Measurements from ENCODE around the gene PDGFD.

Gene PDGFD

DNA sequence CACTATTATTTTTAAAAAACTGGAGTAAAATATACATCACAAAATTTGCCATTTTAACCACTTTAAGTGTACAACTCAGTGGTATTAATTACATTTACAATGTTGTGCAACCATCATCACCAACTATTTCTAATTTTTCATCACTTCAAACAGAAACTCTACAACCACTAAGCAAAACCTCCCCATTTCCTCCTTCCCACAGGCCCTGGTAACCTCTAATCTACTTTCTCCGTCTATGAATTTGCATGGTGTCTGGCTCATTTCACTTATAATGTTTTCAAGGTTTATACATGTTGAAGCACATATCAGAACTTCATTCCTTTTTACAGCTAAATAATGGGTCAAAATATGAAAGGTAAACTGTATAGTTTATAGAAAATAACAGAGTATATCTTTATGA lies 103.1 kb downstream of the PDGFD start:
- no peaks in the 10 kb centered on the region for H3K9me3 ChIP-seq (ENCODE audit: severe bottlenecking)
- H3K36me3 ChIP-seq = no peaks in the 10 kb centered on the region
- H3K27ac ChIP-seq = no peak overlapping the region
- H3K27me3 ChIP-seq (ENCODE audit: insufficient read depth, low read depth, severe bottlenecking) = no peaks in the 10 kb centered on the region
- DNase-seq = no peak
- TF ChIP-seq, protein P1, sequence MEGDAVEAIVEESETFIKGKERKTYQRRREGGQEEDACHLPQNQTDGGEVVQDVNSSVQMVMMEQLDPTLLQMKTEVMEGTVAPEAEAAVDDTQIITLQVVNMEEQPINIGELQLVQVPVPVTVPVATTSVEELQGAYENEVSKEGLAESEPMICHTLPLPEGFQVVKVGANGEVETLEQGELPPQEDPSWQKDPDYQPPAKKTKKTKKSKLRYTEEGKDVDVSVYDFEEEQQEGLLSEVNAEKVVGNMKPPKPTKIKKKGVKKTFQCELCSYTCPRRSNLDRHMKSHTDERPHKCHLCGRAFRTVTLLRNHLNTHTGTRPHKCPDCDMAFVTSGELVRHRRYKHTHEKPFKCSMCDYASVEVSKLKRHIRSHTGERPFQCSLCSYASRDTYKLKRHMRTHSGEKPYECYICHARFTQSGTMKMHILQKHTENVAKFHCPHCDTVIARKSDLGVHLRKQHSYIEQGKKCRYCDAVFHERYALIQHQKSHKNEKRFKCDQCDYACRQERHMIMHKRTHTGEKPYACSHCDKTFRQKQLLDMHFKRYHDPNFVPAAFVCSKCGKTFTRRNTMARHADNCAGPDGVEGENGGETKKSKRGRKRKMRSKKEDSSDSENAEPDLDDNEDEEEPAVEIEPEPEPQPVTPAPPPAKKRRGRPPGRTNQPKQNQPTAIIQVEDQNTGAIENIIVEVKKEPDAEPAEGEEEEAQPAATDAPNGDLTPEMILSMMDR (IDR thresholded peaks at IDR 0.05; ENCODE audit: low read depth, low read length) = no peak
- H3K4me3 ChIP-seq (ENCODE audit: low read depth, low read length) = no peak overlapping the region

DNA sequence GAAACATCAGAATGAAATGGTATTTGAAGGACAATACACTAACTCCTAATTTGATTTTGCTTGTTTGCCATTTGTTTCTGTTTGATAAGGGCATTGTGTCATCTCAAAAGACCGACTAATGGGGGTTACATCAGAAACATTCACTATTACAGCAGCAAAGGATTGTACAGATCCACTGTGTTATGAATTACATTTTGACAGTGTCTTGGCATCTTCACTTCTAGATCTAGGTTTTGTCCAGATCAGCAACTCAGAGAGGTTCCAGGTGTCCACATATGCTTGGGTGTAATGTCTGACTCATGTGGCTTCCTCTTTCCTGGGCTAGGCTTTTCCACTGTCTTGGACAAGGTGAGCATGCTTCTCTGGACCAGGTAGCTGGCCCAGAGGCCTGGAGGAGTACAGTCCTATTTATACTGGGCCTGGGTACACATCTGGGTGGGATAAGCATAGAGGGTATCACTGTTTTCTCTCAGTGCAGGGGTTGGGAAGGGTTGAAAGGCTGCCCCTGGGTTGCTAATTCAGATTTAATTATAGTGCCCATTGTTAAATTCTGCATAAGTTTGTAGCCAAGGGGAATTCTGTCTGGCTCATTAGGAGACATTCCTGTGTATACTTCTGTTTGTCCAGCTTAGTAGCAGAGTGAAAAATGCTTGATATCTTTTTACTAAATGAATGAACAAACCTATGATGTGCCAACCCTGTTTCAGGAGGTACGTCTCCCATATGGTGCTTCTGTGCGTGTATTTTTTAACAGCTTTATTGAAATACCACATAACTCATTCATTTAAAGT lies 103.7 kb downstream of the PDGFD start:
- Histone ChIP-seq H3K27me3 (ENCODE audit: insufficient read depth, low read depth, severe bottlenecking) (no peaks in the 10 kb centered on the region), H3K4me3 (ENCODE audit: low read depth, low read length) (no peak overlapping the region), H3K9me3 (ENCODE audit: severe bottlenecking) (no peaks in the 10 kb centered on the region), H3K36me3 (no peaks in the 10 kb centered on the region), H3K27ac (no peak overlapping the region)
- TF ChIP-seq, protein P1 (IDR thresholded peaks at IDR 0.05; ENCODE audit: low read depth, low read length) = no peak
- DNase-seq = no peak

DNA sequence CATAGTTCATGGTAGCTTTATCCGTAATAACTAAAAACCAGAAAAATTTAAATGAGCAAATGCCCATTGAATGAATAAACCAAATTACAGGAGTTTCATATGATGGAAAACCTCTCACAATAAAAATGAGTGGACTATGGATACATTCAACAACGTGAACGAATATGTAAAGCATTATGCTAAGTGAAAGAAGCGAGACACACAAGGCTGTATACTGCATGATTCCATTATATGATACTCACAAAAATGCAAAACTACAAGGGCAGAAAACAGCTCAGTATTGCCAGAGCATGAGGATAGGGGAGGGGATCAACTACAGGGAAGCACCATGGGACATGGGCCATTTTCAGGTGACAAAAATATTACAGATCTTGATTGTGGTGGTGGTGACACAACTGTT lies 105.3 kb downstream of the PDGFD start:
- DNase-seq = no peak

DNA sequence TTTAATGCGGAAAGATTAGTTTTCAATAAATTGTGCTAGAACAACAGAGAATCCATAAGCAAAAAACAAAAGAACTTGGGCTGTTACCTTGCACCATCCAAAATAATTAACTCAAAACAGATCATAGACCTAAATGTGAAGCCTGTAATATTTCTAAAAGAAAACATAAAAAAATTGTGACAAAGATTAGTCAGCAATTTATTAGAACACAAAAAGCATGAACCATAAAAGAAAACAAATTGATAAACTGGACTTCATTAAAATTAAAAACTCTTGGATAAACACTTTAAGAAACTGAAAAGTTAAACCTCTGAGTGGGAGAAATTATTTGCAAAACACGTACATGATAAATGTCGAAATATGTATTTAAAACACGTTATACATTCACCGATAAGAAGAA lies 106.0 kb downstream of the PDGFD start:
- Histone ChIP-seq H3K4me3 (ENCODE audit: low read depth, low read length) (no peak overlapping the region), H3K27me3 (ENCODE audit: insufficient read depth, low read depth, severe bottlenecking) (no peaks in the 10 kb centered on the region), H3K36me3 (no peaks in the 10 kb centered on the region), H3K27ac (no peak overlapping the region), H3K9me3 (ENCODE audit: severe bottlenecking) (no peaks in the 10 kb centered on the region)
- no peak for DNase-seq
- TF ChIP-seq, protein P1 (IDR thresholded peaks at IDR 0.05; ENCODE audit: low read depth, low read length) = no peak

More for the DNA sequence above, 105.3 kb downstream of the PDGFD start:
- no peaks in the 10 kb centered on the region for H3K36me3 ChIP-seq
- no peak overlapping the region for H3K4me3 ChIP-seq (ENCODE audit: low read depth, low read length)
- no peaks in the 10 kb centered on the region for H3K27me3 ChIP-seq (ENCODE audit: insufficient read depth, low read depth, severe bottlenecking)
- no peak overlapping the region for H3K27ac ChIP-seq
- H3K9me3 ChIP-seq (ENCODE audit: severe bottlenecking) = no peaks in the 10 kb centered on the region
- TF ChIP-seq, protein P1 (IDR thresholded peaks at IDR 0.05; ENCODE audit: low read depth, low read length) = no peak

DNA sequence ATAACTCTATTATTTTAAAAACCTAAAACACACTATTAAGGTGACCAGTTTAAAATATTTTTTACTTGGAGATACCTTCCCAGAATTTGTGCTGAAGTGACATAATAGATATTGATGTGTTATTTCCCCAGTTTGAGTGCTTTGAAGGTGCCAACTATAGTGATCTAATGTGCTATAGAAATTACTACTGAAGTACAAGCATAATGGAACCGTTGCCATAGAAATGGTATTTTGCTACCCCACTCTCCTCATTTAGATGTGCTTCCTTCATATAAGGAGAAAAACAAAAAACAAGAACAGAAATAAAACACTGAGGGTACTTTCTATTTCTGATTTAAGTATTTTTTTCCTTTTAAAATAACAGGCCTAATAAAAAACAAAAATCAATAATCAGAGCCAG lies 108.4 kb downstream of the PDGFD start:
- Histone ChIP-seq H3K27ac (no peak overlapping the region), H3K9me3 (ENCODE audit: severe bottlenecking) (no peaks in the 10 kb centered on the region), H3K36me3 (no peaks in the 10 kb centered on the region), H3K4me3 (ENCODE audit: low read depth, low read length) (no peak overlapping the region), H3K27me3 (ENCODE audit: insufficient read depth, low read depth, severe bottlenecking) (no peaks in the 10 kb centered on the region)
- DNase-seq = no peak
- TF ChIP-seq, protein P1 (IDR thresholded peaks at IDR 0.05; ENCODE audit: low read depth, low read length) = no peak

Measured in WERI-Rb-1 (cell line).